GM23338 (cell line): Measurements from ENCODE around the gene FIGNL1. TPM values are rescaled to one million over a fixed set of nuclear protein-coding genes. Genes with fewer than 3 reads are reported as not detected.

Experiments used
- ATAC-seq: fragments of 200-7000 bp; cut with Tn5 transposase; 3 replicates; pipeline ENCODE4 v1.9.1; 2020
- DNase-seq: peaks from one replicate; pipeline ENCODE4 v3.0.0-alpha.2; 2015; ENCODE audit warnings: low spot score
- H2AFZ ChIP-seq: fragments of 200-600 bp; sonication (generic); 2 replicates; pipeline ENCODE4 v1.8.0; 2016; ENCODE audit warnings: antibody characterized with exemption, mild to moderate bottlenecking, moderate library complexity
- H3F3A ChIP-seq: fragments of 200-600 bp; sonication (generic); replicated peaks from 2 replicates; pipeline ENCODE4 v1.8.0; 2017; ENCODE audit warnings: antibody characterized with exemption, mixed run types, low read depth
- H3K27ac ChIP-seq: fragments of 200-600 bp; sonication (generic); 2 replicates; pipeline ENCODE4 v1.6.1; 2016; ENCODE audit warnings: low read depth
- H3K27me3 ChIP-seq: fragments of 200-600 bp; sonication (generic); 2 replicates; pipeline ENCODE4 v1.8.0; 2016; ENCODE audit warnings: mild to moderate bottlenecking, mixed run types, moderate library complexity; ENCODE audit not compliant: insufficient read depth
- H3K36me3 ChIP-seq: fragments of 200-600 bp; sonication (generic); 2 replicates; pipeline ENCODE4 v1.8.0; 2016; ENCODE audit warnings: mild to moderate bottlenecking; ENCODE audit not compliant: insufficient read depth
- H3K4me1 ChIP-seq: fragments of 200-600 bp; sonication (generic); 2 replicates; pipeline ENCODE4 v1.8.0; 2016; ENCODE audit warnings: mild to moderate bottlenecking, moderate library complexity; ENCODE audit not compliant: insufficient read depth
- H3K4me2 ChIP-seq: fragments of 200-600 bp; sonication (generic); 2 replicates; pipeline ENCODE4 v1.7.1; 2017; ENCODE audit warnings: mixed run types
- H3K4me3 ChIP-seq: fragments of 200-600 bp; sonication (generic); 2 replicates; pipeline ENCODE4 v1.6.1; 2016; ENCODE audit warnings: mixed run types
- H3K79me2 ChIP-seq: fragments of 200-600 bp; sonication (generic); replicated peaks from 2 replicates; pipeline ENCODE4 v1.8.0; 2017; ENCODE audit warnings: mild to moderate bottlenecking; ENCODE audit not compliant: insufficient read depth
- H3K9me2 ChIP-seq: fragments of 200-600 bp; sonication (generic); 2 replicates; pipeline ENCODE4 v1.8.0; 2017; ENCODE audit not compliant: insufficient read depth
- H4K20me1 ChIP-seq: fragments of 200-600 bp; sonication (generic); replicated peaks from 2 replicates; pipeline ENCODE4 v1.8.0; 2017; ENCODE audit warnings: mild to moderate bottlenecking; ENCODE audit not compliant: insufficient read depth
- H3K27ac Mint-ChIP-seq: 2 replicates; pipeline ENCODE4 v1.8.0; 2020; ENCODE audit warnings: inconsistent platforms, mild to moderate bottlenecking, moderate library complexity, mixed read lengths
- H3K27me3 Mint-ChIP-seq: 3 replicates; pipeline ENCODE4 v1.8.0; 2022; ENCODE audit warnings: low read depth, mild to moderate bottlenecking, moderate library complexity, mixed read lengths, inconsistent platforms; ENCODE audit not compliant: insufficient read depth, poor library complexity
- H3K36me3 Mint-ChIP-seq: 3 replicates; pipeline ENCODE4 v1.8.0; 2021; ENCODE audit warnings: low read depth, mild to moderate bottlenecking, inconsistent platforms, moderate library complexity, mixed read lengths
- H3K4me1 Mint-ChIP-seq: 3 replicates; pipeline ENCODE4 v1.8.0; 2020; ENCODE audit warnings: mild to moderate bottlenecking, inconsistent platforms, mixed read lengths
- H3K4me3 Mint-ChIP-seq: 3 replicates; pipeline ENCODE4 v1.8.0; 2021; ENCODE audit warnings: moderate library complexity, mild to moderate bottlenecking, inconsistent platforms, mixed read lengths
- H3K9me3 Mint-ChIP-seq: 3 replicates; pipeline ENCODE4 v1.8.0; 2020; ENCODE audit warnings: moderate library complexity, mild to moderate bottlenecking, inconsistent platforms, mixed read lengths
- CREB1 ChIP-seq: fragments of 250-450 bp; sonication (Bioruptor Pico); IDR thresholded peaks from 2 replicates; pipeline ENCODE4 v1.5.0; 2020; ENCODE audit warnings: low read depth, mild to moderate bottlenecking, moderate library complexity
- CTCF ChIP-seq, 2 experiments: fragments of 200-600 bp in 1 of 2; sonication (generic) in 1 of 2; conservative IDR thresholded peaks; 2 replicates each; pipeline versions ENCODE4 v1.5.1 to v1.6.1; 2016 to 2017; ENCODE audit warnings: antibody characterized with exemption in 2 of 2, low read depth in 2 of 2, mild to moderate bottlenecking in 2 of 2, moderate library complexity in 1 of 2
- EZH2 ChIP-seq: fragments of 200-600 bp; sonication (generic); IDR thresholded peaks from one replicate; pipeline ENCODE4 v1.8.0; 2017; ENCODE audit warnings: antibody characterized with exemption, mild to moderate bottlenecking, low read depth; ENCODE audit not compliant: unreplicated experiment
- EZH2phosphoT487 ChIP-seq: fragments of 200-600 bp; sonication (generic); IDR thresholded peaks from one replicate; pipeline ENCODE4 v1.8.1; 2018; ENCODE audit warnings: antibody characterized with exemption; ENCODE audit not compliant: unreplicated experiment
- JUNB ChIP-seq: IDR thresholded peaks from one replicate; pipeline ENCODE4 v1.6.1; 2016; ENCODE audit warnings: antibody characterized with exemption; ENCODE audit not compliant: unreplicated experiment
- NANOG ChIP-seq: IDR thresholded peaks from 2 replicates; pipeline ENCODE4 v1.6.1; 2016; ENCODE audit warnings: antibody characterized with exemption, borderline replicate concordance
- POLR2AphosphoS5 ChIP-seq: IDR thresholded peaks from 2 replicates; pipeline ENCODE4 v1.6.1; 2016; ENCODE audit warnings: antibody characterized with exemption, low read depth
- STAT1 ChIP-seq: IDR thresholded peaks from one replicate; pipeline ENCODE4 v1.6.1; 2016; ENCODE audit warnings: antibody characterized with exemption; ENCODE audit not compliant: unreplicated experiment
- ZNF114 ChIP-seq: fragments of 250-450 bp; sonication (Bioruptor Pico); IDR thresholded peaks from 2 replicates; pipeline ENCODE4 v1.5.0; 2020; ENCODE audit warnings: mild to moderate bottlenecking, moderate library complexity
- ZNF331 ChIP-seq: fragments of 250-450 bp; sonication (Bioruptor Pico); IDR thresholded peaks from 2 replicates; pipeline ENCODE4 v1.5.0; 2020; ENCODE audit warnings: low read depth, mild to moderate bottlenecking, moderate library complexity
- ZNF462 ChIP-seq: fragments of 250-450 bp; sonication (Bioruptor Pico); IDR thresholded peaks from 2 replicates; pipeline ENCODE4 v1.5.0; 2020; ENCODE audit warnings: mild to moderate bottlenecking, moderate library complexity
- polyA plus RNA-seq: library from polyadenylated mRNA; unstranded; fragments of >200 nt; fragmentation: Nextera tagmentation; extraction: Ambion mirVana; gene quantifications from 2 replicates; pipeline ENCODE4 v1.2.1, GENCODE V29; 2016
- total RNA-seq: library from RNA; depleted of rRNA; stranded (reverse); fragments of >200 nt; shearing (Covaris generic); gene quantifications from 2 replicates; pipeline ENCODE4 v1.2.3, GENCODE V29; 2014
- TF ChIP-seq, protein P1 (sequence below): IDR thresholded peaks from one replicate; pipeline ENCODE4 v1.6.1; 2018; ENCODE audit warnings: antibody characterized with exemption; ENCODE audit not compliant: unreplicated experiment
- TF ChIP-seq, protein P2 (sequence below): IDR thresholded peaks from 2 replicates; pipeline ENCODE4 v1.6.1; 2016; ENCODE audit warnings: antibody characterized with exemption

Gene FIGNL1
- total and polyA plus RNA-seq, 2 experiments from 2014 or later: 6.6 to 24.9 TPM

GRCh38 chr7:50426280-50427045 is 23.7 kb downstream of the FIGNL1 start:
- no peak overlapping the region for H3K4me3 ChIP-seq
- peaks cover 1% of the 10 kb centered on the region for H3K4me1 Mint-ChIP-seq
- no peaks in the 10 kb centered on the region for H3K36me3 ChIP-seq
- DNase-seq: no peak
- TF ChIP-seq CTCF (conservative IDR thresholded peaks at IDR 0.05; ENCODE audit: low read depth in 2 of 2): no peak
- TF ChIP-seq, protein P1, sequence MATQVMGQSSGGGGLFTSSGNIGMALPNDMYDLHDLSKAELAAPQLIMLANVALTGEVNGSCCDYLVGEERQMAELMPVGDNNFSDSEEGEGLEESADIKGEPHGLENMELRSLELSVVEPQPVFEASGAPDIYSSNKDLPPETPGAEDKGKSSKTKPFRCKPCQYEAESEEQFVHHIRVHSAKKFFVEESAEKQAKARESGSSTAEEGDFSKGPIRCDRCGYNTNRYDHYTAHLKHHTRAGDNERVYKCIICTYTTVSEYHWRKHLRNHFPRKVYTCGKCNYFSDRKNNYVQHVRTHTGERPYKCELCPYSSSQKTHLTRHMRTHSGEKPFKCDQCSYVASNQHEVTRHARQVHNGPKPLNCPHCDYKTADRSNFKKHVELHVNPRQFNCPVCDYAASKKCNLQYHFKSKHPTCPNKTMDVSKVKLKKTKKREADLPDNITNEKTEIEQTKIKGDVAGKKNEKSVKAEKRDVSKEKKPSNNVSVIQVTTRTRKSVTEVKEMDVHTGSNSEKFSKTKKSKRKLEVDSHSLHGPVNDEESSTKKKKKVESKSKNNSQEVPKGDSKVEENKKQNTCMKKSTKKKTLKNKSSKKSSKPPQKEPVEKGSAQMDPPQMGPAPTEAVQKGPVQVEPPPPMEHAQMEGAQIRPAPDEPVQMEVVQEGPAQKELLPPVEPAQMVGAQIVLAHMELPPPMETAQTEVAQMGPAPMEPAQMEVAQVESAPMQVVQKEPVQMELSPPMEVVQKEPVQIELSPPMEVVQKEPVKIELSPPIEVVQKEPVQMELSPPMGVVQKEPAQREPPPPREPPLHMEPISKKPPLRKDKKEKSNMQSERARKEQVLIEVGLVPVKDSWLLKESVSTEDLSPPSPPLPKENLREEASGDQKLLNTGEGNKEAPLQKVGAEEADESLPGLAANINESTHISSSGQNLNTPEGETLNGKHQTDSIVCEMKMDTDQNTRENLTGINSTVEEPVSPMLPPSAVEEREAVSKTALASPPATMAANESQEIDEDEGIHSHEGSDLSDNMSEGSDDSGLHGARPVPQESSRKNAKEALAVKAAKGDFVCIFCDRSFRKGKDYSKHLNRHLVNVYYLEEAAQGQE: no peak
- TF ChIP-seq ZNF114: no peak
- no peak for TF ChIP-seq JUNB
- TF ChIP-seq, protein P2, sequence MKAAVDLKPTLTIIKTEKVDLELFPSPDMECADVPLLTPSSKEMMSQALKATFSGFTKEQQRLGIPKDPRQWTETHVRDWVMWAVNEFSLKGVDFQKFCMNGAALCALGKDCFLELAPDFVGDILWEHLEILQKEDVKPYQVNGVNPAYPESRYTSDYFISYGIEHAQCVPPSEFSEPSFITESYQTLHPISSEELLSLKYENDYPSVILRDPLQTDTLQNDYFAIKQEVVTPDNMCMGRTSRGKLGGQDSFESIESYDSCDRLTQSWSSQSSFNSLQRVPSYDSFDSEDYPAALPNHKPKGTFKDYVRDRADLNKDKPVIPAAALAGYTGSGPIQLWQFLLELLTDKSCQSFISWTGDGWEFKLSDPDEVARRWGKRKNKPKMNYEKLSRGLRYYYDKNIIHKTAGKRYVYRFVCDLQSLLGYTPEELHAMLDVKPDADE: no peak
- no peak for TF ChIP-seq POLR2AphosphoS5
- TF ChIP-seq ZNF331 (CRISPR knock-in tag): no peak
- no peak for TF ChIP-seq NANOG
- no peak for TF ChIP-seq ZNF462 (CRISPR knock-in tag)
- no peak for TF ChIP-seq EZH2
- no peak for TF ChIP-seq STAT1
- TF ChIP-seq EZH2phosphoT487: no peak
- no peak for TF ChIP-seq CREB1 (CRISPR knock-in tag)
- H3K27me3 ChIP-seq: no peaks in the 10 kb centered on the region
- ATAC-seq: no peak
- H3K4me2 ChIP-seq: no peak overlapping the region
- no peaks in the 10 kb centered on the region for H3K27me3 Mint-ChIP-seq
- no peaks in the 10 kb centered on the region for H3K79me2 ChIP-seq
- 0 out of 2 replicates have a peak, but pooled peaks cover 3% of the 10 kb centered on the region for H3K9me2 ChIP-seq
- no peaks in the 10 kb centered on the region for H3K9me3 Mint-ChIP-seq
- H2AFZ ChIP-seq: no peak overlapping the region
- H3F3A ChIP-seq: no peaks in the 10 kb centered on the region
- H3K36me3 Mint-ChIP-seq: no peaks in the 10 kb centered on the region
- no peak overlapping the region for H3K27ac ChIP-seq
- peaks cover under 1% of the 10 kb centered on the region; the same call in 1 of the 2 replicates for H3K4me1 ChIP-seq
- no peaks in the 10 kb centered on the region for H4K20me1 ChIP-seq
- H3K27ac Mint-ChIP-seq: no peak overlapping the region
- H3K4me3 Mint-ChIP-seq: no peak overlapping the region
